H1 (cell line): ENCODE data around the gene IL1A. TPM values are rescaled to one million over a fixed set of nuclear protein-coding genes. Genes with fewer than 3 reads are reported as not detected.

Source experiments
- CTCF ChIA-PET: fragments of 300-600 bp; sonication (Branson Sonifier 250); formaldehyde crosslinking; loops from one replicate; lab custom pipeline; 2021; ENCODE audit not compliant: partially characterized antibody; lab: Charles Lee
- POLR2A ChIA-PET: fragments of 300-600 bp; sonication (Branson Sonifier 250); formaldehyde crosslinking; loops from one replicate; lab custom pipeline; 2021; ENCODE audit warnings: inconsistent platforms; ENCODE audit not compliant: partially characterized antibody; lab: Charles Lee
- DNase-seq, 2 experiments: peaks; one replicate each; pipeline versions ENCODE4 v3.0.0 to v3.0.0-alpha.2; 2010 to 2022; ENCODE audit warnings: low spot score in 2 of 2, low read depth in 1 of 2, mixed read lengths in 1 of 2
- FAIRE-seq: peaks from 2 replicates; lab custom pipeline; 2011; peaks lifted over from hg19 to GRCh38; lab: Jason Lieb, UNC
- H2AFZ ChIP-seq: 2 replicates; pipeline ENCODE4 v1.8.1; 2012; ENCODE audit warnings: low read length, inconsistent platforms
- H2AK5ac ChIP-seq: 2 replicates; pipeline ENCODE4 v1.6.1; 2013; ENCODE audit warnings: low read depth, low read length
- H2BK120ac ChIP-seq: replicated peaks from 2 replicates; pipeline ENCODE3; 2013; ENCODE audit warnings: low read depth, low read length, inconsistent platforms
- H2BK12ac ChIP-seq: 2 replicates; pipeline ENCODE4 v1.6.1; 2013; ENCODE audit warnings: low read depth, low read length
- H2BK15ac ChIP-seq: 2 replicates; pipeline ENCODE4 v1.6.1; 2013; ENCODE audit warnings: low read length
- H2BK20ac ChIP-seq: 2 replicates; pipeline ENCODE4 v1.6.1; 2013; ENCODE audit warnings: low read length
- H2BK5ac ChIP-seq: 2 replicates; pipeline ENCODE4 v1.6.1; 2013; ENCODE audit warnings: low read depth, low read length
- H3K14ac ChIP-seq: 2 replicates; pipeline ENCODE4 v1.6.1; 2013; ENCODE audit warnings: inconsistent platforms; ENCODE audit not compliant: insufficient read length
- H3K18ac ChIP-seq: 2 replicates; pipeline ENCODE4 v1.6.1; 2013; ENCODE audit warnings: low read length; ENCODE audit errors: extremely low read depth
- H3K23ac ChIP-seq: 2 replicates; pipeline ENCODE4 v1.6.1; 2013; ENCODE audit warnings: inconsistent platforms; ENCODE audit not compliant: insufficient read length
- H3K23me2 ChIP-seq: 2 replicates; pipeline ENCODE4 v1.6.1; 2013; ENCODE audit warnings: low read depth, low read length
- H3K27ac ChIP-seq: 2 replicates; pipeline ENCODE4 v1.6.1; 2011; ENCODE audit warnings: low read depth, low read length, inconsistent platforms
- H3K27me3 ChIP-seq, 4 experiments: replicated peaks in 1 of 4; 1 replicate in 1 of 4; 2 replicates in 3 of 4; pipeline versions ENCODE4 v1.6.1 to v1.8.1; 2011 to 2013; ENCODE audit warnings: low read length in 3 of 4, mild to moderate bottlenecking in 3 of 4, inconsistent platforms in 2 of 4, mixed read lengths in 2 of 4, moderate library complexity in 1 of 4; ENCODE audit not compliant: control insufficient read depth in 3 of 4, insufficient read depth in 3 of 4; ENCODE audit errors: extremely low read depth in 1 of 4
- H3K36me3 ChIP-seq, 4 experiments: 2 replicates each; pipeline versions ENCODE4 v1.6.1 to v1.8.1; 2011 to 2013; ENCODE audit warnings: mild to moderate bottlenecking in 4 of 4, low read length in 3 of 4, moderate library complexity in 2 of 4, control low read depth in 1 of 4, inconsistent platforms in 1 of 4; ENCODE audit not compliant: insufficient read depth in 4 of 4, control insufficient read depth in 2 of 4
- H3K4ac ChIP-seq: replicated peaks from 2 replicates; pipeline ENCODE3; 2013; ENCODE audit warnings: low read length, low read depth, mixed read lengths, inconsistent platforms; ENCODE audit not compliant: insufficient read length
- H3K4me1 ChIP-seq, 4 experiments: replicated peaks in 1 of 4; 1 replicate in 1 of 4; 2 replicates in 3 of 4; pipeline versions ENCODE4 v1.6.1 to v1.8.1; 2011 to 2013; ENCODE audit warnings: low read length in 3 of 4, inconsistent platforms in 2 of 4, mixed read lengths in 1 of 4; ENCODE audit not compliant: insufficient read depth in 4 of 4, control insufficient read depth in 3 of 4
- H3K4me2 ChIP-seq, 2 experiments: 2 replicates each; pipeline versions ENCODE4 v1.6.1 to v1.8.1; 2011 to 2013; ENCODE audit warnings: low read depth in 2 of 2, low read length in 2 of 2, control low read depth in 1 of 2, inconsistent platforms in 1 of 2, mild to moderate bottlenecking in 1 of 2; ENCODE audit not compliant: insufficient read depth in 1 of 2
- H3K4me3 ChIP-seq, 4 experiments: fragments of 200-600, 300-600 bp in 1 of 4; sonication (generic), shearing (Covaris generic), sonication (Bioruptor Twin) in 1 of 4; 2 replicates each; pipeline versions ENCODE4 v1.5.1 to v1.8.1; 2011 to 2016; ENCODE audit warnings: low read length in 4 of 4, low read depth in 3 of 4, control low read depth in 2 of 4, inconsistent platforms in 2 of 4, mild to moderate bottlenecking in 2 of 4, mixed read lengths in 1 of 4, moderate library complexity in 1 of 4; ENCODE audit not compliant: insufficient read depth in 2 of 4; ENCODE audit errors: extremely low read depth in 1 of 4
- H3K56ac ChIP-seq: replicated peaks from 2 replicates; pipeline ENCODE3; 2013; ENCODE audit warnings: low read depth, mild to moderate bottlenecking, mixed read lengths, low read length, inconsistent platforms; ENCODE audit not compliant: insufficient read length
- H3K79me1 ChIP-seq: 2 replicates; pipeline ENCODE4 v1.6.1; 2013; ENCODE audit warnings: low read depth, low read length, control low read depth
- H3K79me2 ChIP-seq, 2 experiments: 2 replicates each; pipeline versions ENCODE4 v1.6.1 to v1.8.1; 2012 to 2013; ENCODE audit warnings: low read length in 2 of 2, mild to moderate bottlenecking in 2 of 2, inconsistent platforms in 1 of 2; ENCODE audit not compliant: insufficient read depth in 2 of 2, control insufficient read depth in 1 of 2
- H3K9ac ChIP-seq, 4 experiments: replicated peaks in 1 of 4; 1 replicate in 1 of 4; 2 replicates in 3 of 4; pipeline versions ENCODE4 v1.6.1 to v1.8.1; 2011 to 2013; ENCODE audit warnings: low read depth in 3 of 4, low read length in 3 of 4, control low read depth in 2 of 4, mild to moderate bottlenecking in 2 of 4, moderate library complexity in 2 of 4, inconsistent platforms in 1 of 4; ENCODE audit errors: extremely low read depth in 1 of 4
- H3K9me3 ChIP-seq, 2 experiments: 2 replicates each; pipeline versions ENCODE4 v1.6.1 to v1.8.1; 2012 to 2013; ENCODE audit warnings: mild to moderate bottlenecking in 2 of 2, moderate library complexity in 2 of 2, control low read depth in 1 of 2, inconsistent platforms in 1 of 2, low read depth in 1 of 2, low read length in 1 of 2, mixed read lengths in 1 of 2; ENCODE audit not compliant: insufficient read depth in 2 of 2
- H4K20me1 ChIP-seq, 2 experiments: replicated peaks in 1 of 2; 2 replicates each; pipeline versions ENCODE3 to v1.8.1; 2011 to 2013; ENCODE audit warnings: inconsistent platforms in 2 of 2, low read length in 2 of 2, mild to moderate bottlenecking in 1 of 2; ENCODE audit not compliant: insufficient read depth in 2 of 2, control insufficient read depth in 1 of 2
- H4K5ac ChIP-seq: 2 replicates; pipeline ENCODE4 v1.6.1; 2013; ENCODE audit warnings: low read length, low read depth, mixed read lengths, inconsistent platforms; ENCODE audit not compliant: insufficient read length
- H4K8ac ChIP-seq: 2 replicates; pipeline ENCODE4 v1.8.0; 2013; ENCODE audit warnings: mild to moderate bottlenecking, moderate library complexity, low read length, inconsistent platforms; ENCODE audit not compliant: insufficient read depth; ENCODE audit errors: extremely low read depth
- H4K91ac ChIP-seq: replicated peaks from 2 replicates; pipeline ENCODE3; 2013; ENCODE audit warnings: low read length, mixed read lengths, inconsistent platforms; ENCODE audit not compliant: insufficient read length
- MAFK ChIP-seq: IDR thresholded peaks from 2 replicates; pipeline ENCODE4 v1.6.1; 2012; ENCODE audit warnings: low read depth, mild to moderate bottlenecking, improper control_type of control experiment, low read length
- WGBS, 2 experiments: shearing (Covaris generic) in 1 of 2; methylation state at CpG; one replicate each; pipeline versions ENCODE4 v1.1.6 to v1.1.7; 2013 to 2015; ENCODE audit warnings: low lambda C conversion rate in 2 of 2, mixed read lengths in 2 of 2, inconsistent platforms in 1 of 2, low coverage in 1 of 2, missing lambda C conversion rate in 1 of 2; ENCODE audit not compliant: insufficient replicate concordance in 2 of 2, insufficient coverage in 1 of 2, insufficient read length in 1 of 2; ENCODE audit errors: extremely low coverage in 1 of 2, missing lambda C conversion rate in 1 of 2; 5-methylcytosine and 5-hydroxymethylcytosine counted together
- polyA plus RNA-seq, 7 experiments: library from polyadenylated mRNA; depleted of rRNA in 3 of 7; stranded (reverse) in 5 of 7; unstranded in 2 of 7; fragments of >200 nt in 5 of 7; fragments of 200-250 nt in 2 of 7; gene quantifications; 1 replicate in 5 of 7; 2 replicates in 1 of 7; 4 replicates in 1 of 7; pipeline versions ENCODE4 v1.2.1 to v1.2.3, GENCODE V29; 2011 to 2013; ENCODE audit warnings: missing spikeins in 2 of 7, mixed read lengths in 2 of 7
- total RNA-seq: library from RNA; stranded (reverse); fragmentation: NEBNext Ultra II Directional; extraction: Animal tissue kit (Norgen Biotek cat#: 25700); gene quantifications from 2 replicates; pipeline ENCODE4 v1.2.1, GENCODE V29; 2021

IL1A gene
- total and polyA plus RNA-seq, 2 of the 8 experiments (the other 6 are each of a cell fraction or from before 2014, with no cell fraction given), result 0.32 to 0.74 TPM

GRCh38 chr2:112757265-112757664, 27.0 kb downstream of the IL1A start:
- ChIA-PET CTCF (no interaction called here), POLR2A (no interaction called here)
- H2BK120ac ChIP-seq, result no peak overlapping the region
- H3K23ac ChIP-seq, result no peak overlapping the region
- H3K27me3 ChIP-seq, result no peaks in the 10 kb centered on the region
- DNase-seq (no peak), FAIRE-seq (no peak)
- no peak overlapping the region for H2BK12ac ChIP-seq
- H2BK5ac ChIP-seq, result no peak overlapping the region
- H3K9me3 ChIP-seq, result no peaks in the 10 kb centered on the region
- H3K79me1 ChIP-seq, result peaks cover 2% of the 10 kb centered on the region; the same call in 1 of the 2 replicates
- H3K4me1 ChIP-seq, result no peaks in the 10 kb centered on the region
- no peak overlapping the region for H3K4me3 ChIP-seq
- no peak overlapping the region for H3K27ac ChIP-seq
- no peak overlapping the region for H2BK20ac ChIP-seq
- no peak overlapping the region for H2AFZ ChIP-seq
- no peak overlapping the region for H3K4ac ChIP-seq
- H3K36me3 ChIP-seq, result peaks cover 4 to 60% (median 34%) of the 10 kb centered on the region in 4 experiments; a peak in 7 of 8 replicates
- WGBS, 2 experiments, result 83% methylated on average over 3 of the region's 3 CpGs; no CpG with 5 or more reads in 1 of the 2 experiments
- H3K9ac ChIP-seq, result no peak overlapping the region
- no peak overlapping the region for H2BK15ac ChIP-seq
- no peak for TF ChIP-seq MAFK
- no peak overlapping the region for H3K14ac ChIP-seq
- H4K20me1 ChIP-seq, result peaks cover 1 to 2% of the 10 kb centered on the region in 2 experiments
- no peak overlapping the region for H4K8ac ChIP-seq
- H3K4me2 ChIP-seq, result no peak overlapping the region
- H2AK5ac ChIP-seq, result no peak overlapping the region
- H4K91ac ChIP-seq, result no peak overlapping the region
- H4K5ac ChIP-seq, result no peak overlapping the region
- no peak overlapping the region for H3K18ac ChIP-seq
- peaks cover 0 to 2% of the 10 kb centered on the region in 2 experiments; a peak in 1 of 4 replicates for H3K79me2 ChIP-seq
- no peak overlapping the region for H3K56ac ChIP-seq
- 0 out of 2 replicates have a peak, but pooled peaks cover 1% of the 10 kb centered on the region for H3K23me2 ChIP-seq
